ENCODE results near the gene TARS3.

Gene TARS3

DNA sequence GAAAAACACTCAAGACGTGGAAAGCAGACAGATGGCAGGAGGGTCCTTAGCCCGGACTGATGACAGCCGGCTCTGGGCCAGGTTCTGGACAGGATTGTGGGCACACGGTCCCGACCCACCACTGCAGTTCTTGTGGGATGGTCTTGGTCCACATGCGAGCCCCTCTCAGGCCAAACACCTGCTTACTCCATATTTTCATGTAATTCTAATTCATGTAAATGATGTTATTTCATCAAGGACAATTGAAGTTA, 104.7 kb downstream of the TARS3 start:
- DNase-seq, result no peak

- no peak for DNase-seq
These were observed 105.2 kb downstream of the TARS3 start for GRCh38 chr15:101618851-101619614.

DNA sequence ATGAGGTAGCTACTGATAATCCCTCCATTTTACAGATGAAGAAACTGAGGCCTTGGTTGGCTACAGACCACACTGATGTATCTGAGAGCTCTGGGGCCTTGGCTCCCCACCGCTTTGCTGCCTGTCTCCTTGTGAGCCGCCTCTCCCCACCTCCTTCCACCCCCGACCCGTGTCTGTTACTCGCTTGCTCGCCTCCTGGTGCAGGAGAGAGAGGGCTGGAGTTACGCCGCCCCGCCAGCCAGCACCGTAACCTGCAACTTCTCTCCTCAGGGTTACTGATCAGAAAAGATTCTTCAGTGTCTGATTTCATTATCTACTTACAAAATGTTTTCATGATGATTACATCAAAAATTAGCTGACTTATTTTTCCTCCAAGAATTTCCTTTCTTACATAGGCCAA, 106.2 kb downstream of the TARS3 start:
- DNase-seq, result no peak

DNA sequence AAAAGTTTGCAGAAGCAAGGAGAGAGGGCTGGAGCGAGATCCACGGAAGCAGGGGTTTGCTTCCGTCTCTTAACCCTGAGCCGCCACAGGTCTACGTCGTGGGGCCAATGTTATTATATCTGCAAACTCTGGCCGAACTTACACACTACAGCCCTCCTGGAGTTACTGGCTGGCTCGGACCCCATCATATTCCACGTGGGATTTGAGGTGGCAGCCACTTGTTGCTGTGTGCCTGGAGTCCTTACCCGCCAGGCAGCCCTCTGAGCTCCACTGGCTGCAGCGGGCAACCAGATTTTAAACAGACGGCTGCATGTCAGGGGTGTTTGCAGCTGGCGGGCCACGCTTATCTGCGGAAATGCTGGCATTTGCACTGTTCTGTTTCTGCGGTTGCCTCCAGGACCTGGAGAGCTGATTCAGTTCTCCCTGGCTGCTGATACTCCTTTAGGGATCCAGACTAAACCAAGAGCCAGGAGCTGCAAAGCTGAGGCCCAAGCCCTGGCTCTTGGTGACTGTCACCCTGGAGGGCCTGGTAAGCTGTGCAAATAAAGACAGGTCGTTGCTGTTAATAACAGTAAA, 106.8 kb downstream of the TARS3 start:
- DNase-seq, result no peak

GRCh38 chr15:101615986-101616848, 108.1 kb downstream of the TARS3 start:
- DNase-seq, result no peak

GRCh38 chr15:101615414-101615985, 108.8 kb downstream of the TARS3 start:
- no peak for DNase-seq

- no peak for DNase-seq
These were observed 109.5 kb downstream of the TARS3 start for GRCh38 chr15:101614761-101615160.

DNA sequence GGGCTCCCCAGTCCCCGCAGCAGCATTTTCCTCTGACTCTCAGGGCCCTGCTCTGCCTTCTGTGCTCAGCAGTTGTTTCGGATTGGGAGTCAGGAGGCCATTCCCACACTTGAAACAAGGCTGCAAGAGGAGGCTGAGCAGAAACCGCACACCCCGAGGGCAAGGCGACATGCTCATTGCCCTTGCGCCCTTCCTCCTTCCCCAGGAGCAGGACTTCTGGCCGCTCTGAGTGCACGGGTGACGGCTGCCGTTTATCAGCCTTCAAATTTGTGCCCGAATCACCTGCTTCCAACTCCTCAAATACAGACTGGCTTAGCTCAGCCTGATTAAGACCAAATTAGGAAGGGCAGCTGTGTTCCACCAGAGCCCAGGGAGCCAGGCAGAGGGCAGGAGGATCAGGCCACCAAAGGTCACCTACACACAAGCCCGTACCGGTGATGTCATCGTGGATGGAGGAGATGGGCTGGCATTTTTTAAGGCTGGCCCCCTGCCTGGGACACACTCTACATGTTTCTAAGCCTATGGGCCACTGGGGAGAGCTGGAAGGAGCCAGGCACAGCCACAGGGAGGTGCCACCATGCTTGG, 110.2 kb downstream of the TARS3 start:
- no peak for DNase-seq

- no peak for DNase-seq
These were observed 110.9 kb downstream of the TARS3 start for GRCh38 chr15:101613130-101614000.

DNA sequence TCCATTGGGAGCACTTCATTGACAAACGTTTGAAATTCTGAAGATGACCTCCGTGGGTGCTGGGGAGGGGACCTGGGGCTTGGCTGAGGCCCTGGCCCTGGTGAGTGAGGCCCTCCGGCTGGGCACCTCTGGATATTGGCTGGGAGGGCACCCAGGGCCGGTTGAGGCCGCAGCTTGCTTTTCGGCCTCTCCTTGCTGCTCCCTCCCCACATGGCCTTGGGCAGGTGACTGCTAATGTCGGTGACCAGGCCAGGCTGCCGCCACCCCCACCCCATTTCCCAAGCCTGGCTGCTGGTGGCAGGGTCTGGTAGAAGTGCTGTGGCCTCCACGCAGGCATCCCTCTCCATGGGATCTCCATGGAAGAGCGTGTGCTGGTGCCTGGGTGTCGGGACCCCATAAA, 111.6 kb downstream of the TARS3 start:
- no peak for DNase-seq

GRCh38 chr15:101611580-101612299, 112.5 kb downstream of the TARS3 start:
- no peak for DNase-seq

- DNase-seq, result no peak
These were observed 113.3 kb downstream of the TARS3 start for GRCh38 chr15:101611007-101611406.

- no peak for DNase-seq
These were observed 113.7 kb downstream of the TARS3 start for GRCh38 chr15:101610611-101611000.

DNA sequence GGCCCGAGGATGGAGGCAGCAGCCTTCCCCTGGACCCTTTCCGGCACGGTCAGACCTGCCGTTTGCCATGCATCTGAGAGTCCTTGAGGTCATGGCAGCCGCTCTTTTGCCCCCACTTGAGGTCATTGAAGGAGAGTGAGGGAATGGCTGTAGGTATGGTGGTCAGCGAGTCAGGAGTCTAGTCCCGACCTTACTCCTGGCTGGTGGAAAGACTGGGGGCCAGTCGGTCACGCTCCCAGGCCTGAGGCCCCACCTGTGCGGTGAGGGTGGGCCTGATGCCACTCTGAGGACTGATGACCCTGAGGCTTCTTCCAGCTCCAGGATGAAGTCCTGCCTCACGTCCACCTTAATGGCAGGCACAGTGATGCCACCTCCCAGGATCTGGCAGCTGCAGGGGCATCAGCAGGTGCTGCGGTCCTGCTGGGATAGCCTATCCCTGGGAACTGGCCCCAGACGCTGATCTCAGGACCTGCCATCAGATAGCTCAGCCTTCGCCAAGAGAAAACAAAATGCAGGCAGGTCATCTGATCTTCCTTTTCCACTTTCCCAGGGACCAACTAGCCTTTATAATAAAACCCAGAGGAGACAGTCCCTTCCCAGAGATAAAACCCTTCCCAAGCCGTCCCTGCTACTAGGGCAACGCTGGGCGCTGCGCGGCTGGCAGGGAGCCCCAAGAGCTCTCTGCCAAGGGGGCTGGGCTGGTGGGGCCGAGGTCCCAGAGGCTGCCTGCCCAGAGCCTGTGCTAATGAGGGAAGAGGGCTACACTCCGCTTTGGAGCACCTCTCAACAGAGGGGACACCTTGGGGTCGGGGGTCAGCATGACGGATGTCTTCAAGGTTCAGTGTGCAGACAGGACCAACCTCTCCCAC, 114.3 kb downstream of the TARS3 start:
- DNase-seq, result no peak

DNA sequence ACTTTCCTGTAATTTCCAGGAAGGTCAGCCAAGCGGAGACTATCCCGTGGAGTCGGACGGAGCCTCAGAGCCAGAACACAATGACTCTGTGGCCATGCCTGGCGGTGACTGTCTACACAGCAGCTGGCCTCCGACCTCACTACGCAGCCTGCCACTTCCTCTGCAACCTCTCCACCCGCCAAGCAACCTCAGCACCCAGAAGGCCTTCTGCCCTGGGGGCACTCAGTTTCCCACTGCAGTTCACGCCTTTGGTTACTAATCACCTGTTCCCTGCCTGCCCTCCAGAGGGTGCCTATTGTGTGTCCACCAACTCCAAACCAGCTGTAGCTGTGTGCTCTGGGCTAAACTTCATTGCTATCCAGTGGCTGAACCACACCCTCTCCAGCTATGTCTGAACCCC, 116.1 kb downstream of the TARS3 start:
- no peak for DNase-seq

GRCh38 chr15:101607108-101607507, 117.2 kb downstream of the TARS3 start:
- DNase-seq, result no peak

- no peak for DNase-seq
These were observed 120.0 kb downstream of the TARS3 start for GRCh38 chr15:101604124-101604874.
